RWPE2 (cell line): ENCODE results near the gene SPECC1L.

Experiments used
- ATAC-seq: fragments of 200-7000 bp; cut with Tn5 transposase; 3 replicates; pipeline ENCODE4 v1.9.1; 2021; ENCODE audit warnings: low read depth
- DNase-seq: peaks from one replicate; pipeline ENCODE4 v3.0.0-alpha.2; 2020; ENCODE audit warnings: low spot score
- H3K27ac ChIP-seq: fragments of 450-650 bp; 2 replicates; pipeline ENCODE4 v1.5.1; 2017; ENCODE audit warnings: mild to moderate bottlenecking; ENCODE audit not compliant: poor library complexity, severe bottlenecking
- H3K27me3 ChIP-seq: fragments of 250-450 bp; sonication (Bioruptor Pico); 2 replicates; pipeline ENCODE4 v1.5.1; 2021; ENCODE audit warnings: mild to moderate bottlenecking, moderate library complexity; ENCODE audit not compliant: insufficient read depth, poor library complexity, severe bottlenecking
- H3K36me3 ChIP-seq: fragments of 250-450 bp; sonication (Bioruptor Pico); 2 replicates; pipeline ENCODE4 v1.5.1; 2020; ENCODE audit warnings: low read depth, mild to moderate bottlenecking, moderate library complexity
- H3K4me1 ChIP-seq: fragments of 250-450 bp; sonication (Bioruptor Pico); 2 replicates; pipeline ENCODE4 v1.5.1; 2021; ENCODE audit warnings: mild to moderate bottlenecking, moderate library complexity; ENCODE audit not compliant: insufficient read depth, poor library complexity, severe bottlenecking
- H3K4me3 ChIP-seq: fragments of 250-450 bp; sonication (Bioruptor Pico); 2 replicates; pipeline ENCODE4 v1.5.1; 2021; ENCODE audit warnings: mild to moderate bottlenecking, moderate library complexity; ENCODE audit not compliant: severe bottlenecking
- H3K9me3 ChIP-seq: fragments of 250-450 bp; sonication (Bioruptor Pico); 2 replicates; pipeline ENCODE4 v1.5.1; 2021; ENCODE audit warnings: mild to moderate bottlenecking, moderate library complexity; ENCODE audit not compliant: severe bottlenecking
- CTCF ChIP-seq: fragments of 450-650 bp; IDR thresholded peaks from one replicate; pipeline ENCODE4 v1.5.1; 2017; ENCODE audit warnings: mild to moderate bottlenecking, moderate library complexity; ENCODE audit not compliant: poor library complexity, severe bottlenecking

SPECC1L gene

GRCh38 chr22:24437741-24438328 lies 167.2 kb downstream of the SPECC1L start:
- Histone ChIP-seq H3K27ac (no peak overlapping the region), H3K4me1 (no peaks in the 10 kb centered on the region), H3K4me3 (no peak overlapping the region), H3K9me3 (no peaks in the 10 kb centered on the region), H3K36me3 (no peaks in the 10 kb centered on the region), H3K27me3 (no peaks in the 10 kb centered on the region)
- ATAC-seq (peak; percentile 55; the same call in 2 of the 3 replicates), DNase-seq (no peak)
- TF ChIP-seq CTCF: no peak

- no peak for TF ChIP-seq CTCF
- Histone ChIP-seq H3K36me3 (no peaks in the 10 kb centered on the region), H3K27ac (no peak overlapping the region), H3K4me3 (no peak overlapping the region), H3K9me3 (no peaks in the 10 kb centered on the region), H3K4me1 (no peaks in the 10 kb centered on the region), H3K27me3 (no peaks in the 10 kb centered on the region)
- ATAC-seq (no peak), DNase-seq (no peak)
These were observed 169.7 kb downstream of the SPECC1L start for GRCh38 chr22:24440270-24440717.

GRCh38 chr22:24440718-24441405 lies 170.2 kb downstream of the SPECC1L start:
- no peaks in the 10 kb centered on the region for H3K36me3 ChIP-seq
- DNase-seq (peak; percentile 55), ATAC-seq (no peak)
- TF ChIP-seq CTCF: no peak
- no peak overlapping the region for H3K4me3 ChIP-seq
- no peaks in the 10 kb centered on the region for H3K4me1 ChIP-seq
- no peak overlapping the region for H3K27ac ChIP-seq
- H3K9me3 ChIP-seq: no peaks in the 10 kb centered on the region
- no peaks in the 10 kb centered on the region for H3K27me3 ChIP-seq

- no peak for TF ChIP-seq CTCF
- Histone ChIP-seq H3K27me3 (no peaks in the 10 kb centered on the region), H3K4me1 (no peaks in the 10 kb centered on the region), H3K27ac (no peak overlapping the region), H3K36me3 (no peaks in the 10 kb centered on the region), H3K9me3 (no peaks in the 10 kb centered on the region), H3K4me3 (no peak overlapping the region)
- no peak for ATAC-seq
- peak; percentile 14 for DNase-seq
These were observed 171.0 kb downstream of the SPECC1L start for GRCh38 chr22:24441406-24442351.
